ENCODE measurements around the gene MTUS2. TPM values are rescaled to one million over a fixed set of nuclear protein-coding genes. Genes with fewer than 3 reads are reported as not detected.

The MTUS2 gene
- total RNA-seq, 1 experiment from 2014 or later, result 0.35 TPM

DNA sequence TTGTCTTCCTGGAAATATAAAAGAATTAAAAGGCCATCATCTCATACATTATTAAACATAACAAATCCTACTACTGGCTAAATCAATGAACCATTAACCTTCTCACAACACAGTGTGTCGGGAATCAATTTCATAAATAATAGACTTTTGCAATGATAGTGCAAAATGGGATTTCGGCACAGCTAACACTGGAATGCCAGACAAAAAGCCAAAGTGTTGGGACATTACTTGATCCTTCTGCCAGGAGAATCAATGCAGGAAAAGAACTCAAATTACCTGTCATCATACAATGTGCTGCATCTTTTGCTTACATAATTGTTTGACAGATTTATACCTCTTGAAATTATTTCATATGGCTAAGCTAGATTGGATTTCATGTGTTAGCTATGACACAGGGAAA is 334.3 kb downstream of the MTUS2 start:
- TF ChIP-seq, protein P1, sequence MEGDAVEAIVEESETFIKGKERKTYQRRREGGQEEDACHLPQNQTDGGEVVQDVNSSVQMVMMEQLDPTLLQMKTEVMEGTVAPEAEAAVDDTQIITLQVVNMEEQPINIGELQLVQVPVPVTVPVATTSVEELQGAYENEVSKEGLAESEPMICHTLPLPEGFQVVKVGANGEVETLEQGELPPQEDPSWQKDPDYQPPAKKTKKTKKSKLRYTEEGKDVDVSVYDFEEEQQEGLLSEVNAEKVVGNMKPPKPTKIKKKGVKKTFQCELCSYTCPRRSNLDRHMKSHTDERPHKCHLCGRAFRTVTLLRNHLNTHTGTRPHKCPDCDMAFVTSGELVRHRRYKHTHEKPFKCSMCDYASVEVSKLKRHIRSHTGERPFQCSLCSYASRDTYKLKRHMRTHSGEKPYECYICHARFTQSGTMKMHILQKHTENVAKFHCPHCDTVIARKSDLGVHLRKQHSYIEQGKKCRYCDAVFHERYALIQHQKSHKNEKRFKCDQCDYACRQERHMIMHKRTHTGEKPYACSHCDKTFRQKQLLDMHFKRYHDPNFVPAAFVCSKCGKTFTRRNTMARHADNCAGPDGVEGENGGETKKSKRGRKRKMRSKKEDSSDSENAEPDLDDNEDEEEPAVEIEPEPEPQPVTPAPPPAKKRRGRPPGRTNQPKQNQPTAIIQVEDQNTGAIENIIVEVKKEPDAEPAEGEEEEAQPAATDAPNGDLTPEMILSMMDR (conservative IDR thresholded peaks at IDR 0.05), result no peak
- Histone ChIP-seq H2AFZ (ENCODE audit: low read length) (no peak overlapping the region), H3K23ac (ENCODE audit: insufficient read length, low read depth, low read length) (no peak overlapping the region), H4K20me1 (ENCODE audit: control insufficient read depth, insufficient read depth, insufficient read length) (no peaks in the 10 kb centered on the region), H3K18ac (ENCODE audit: insufficient read length, low read depth, low read length) (no peak overlapping the region), H3K79me2 (ENCODE audit: insufficient read depth, low read length) (no peaks in the 10 kb centered on the region), H3K79me1 (ENCODE audit: insufficient read depth, low read depth, low read length, poor library complexity, severe bottlenecking) (no peaks in the 10 kb centered on the region), H3K23me2 (ENCODE audit: insufficient read length, low read depth, low read length, poor library complexity, severe bottlenecking) (no peaks in the 10 kb centered on the region), H3K56ac (ENCODE audit: insufficient read length, low read depth, low read length) (no peak overlapping the region), H3T11ph (ENCODE audit: low read length) (no peak overlapping the region), H2BK120ac (ENCODE audit: low read depth, low read length, poor library complexity, severe bottlenecking) (no peak overlapping the region), H3K4me1 (ENCODE audit: insufficient read depth, low read length) (no peaks in the 10 kb centered on the region), H4K8ac (replicated peaks; ENCODE audit: insufficient read length, low read depth, low read length) (no peak overlapping the region), H2AK5ac (ENCODE audit: insufficient read length, low read length) (no peak overlapping the region), H3K27me3 (ENCODE audit: insufficient read depth, low read length) (no peaks in the 10 kb centered on the region), H2BK5ac (ENCODE audit: insufficient read length, low read length) (no peak overlapping the region), H3K14ac (ENCODE audit: insufficient read depth, low read length) (no peak overlapping the region), H3K4me2 (ENCODE audit: insufficient read depth, insufficient read length, low read length) (no peak overlapping the region), H2BK12ac (ENCODE audit: insufficient read length, low read depth, low read length) (no peak overlapping the region), H4K5ac (ENCODE audit: insufficient read length, low read depth, low read length) (no peak overlapping the region), H3K4ac (ENCODE audit: low read depth, low read length) (no peak overlapping the region), H3K9ac (ENCODE audit: extremely low read depth, insufficient read length, low read length) (no peak overlapping the region), H3K9me3 (ENCODE audit: control insufficient read depth, low read depth, low read length) (no peaks in the 10 kb centered on the region), H2BK20ac (ENCODE audit: low read depth, low read length, poor library complexity, severe bottlenecking) (no peak overlapping the region), H2BK15ac (ENCODE audit: low read depth, low read length) (no peak overlapping the region), H4K91ac (ENCODE audit: insufficient read length, low read depth, low read length) (no peak overlapping the region), H3K27ac (ENCODE audit: insufficient read length, low read depth, low read length) (no peak overlapping the region)
- Mint-ChIP-seq H3K27me3 (ENCODE audit: low read depth) (peaks cover 6% of the 10 kb centered on the region), H3K9me3 (peaks cover 9 to 13% of the 10 kb centered on the region in 2 experiments), H3K4me1 (no peaks in the 10 kb centered on the region), H3K27ac (no peak overlapping the region), H3K36me3 (ENCODE audit: insufficient read depth in 1 of 3, low read depth in 3 of 3) (peaks cover 0 to 8% (median 8%) of the 10 kb centered on the region in 3 experiments; a peak in 5 of 7 replicates), H3K4me3 (no peak overlapping the region)
- DNase-seq, result no peak
- WGBS (ENCODE audit: extremely low coverage, insufficient read length, low lambda C conversion rate), result no CpG with 5 or more reads among the region's 2 CpGs

Data from H9 (cell line).